Hematopoietic multipotent progenitor cell treated with erythropoietin and hydrocortisone succinate and interleukin-3 and kit ligand, for 17 days (in vitro differentiated cells): Measurements from ENCODE around the gene RASGEF1C.
A peak's percentile ranks its signal among the peaks of the same experiment; 100 is the strongest.
"Not testable (repeated sequence)": the region's sequence is repeated elsewhere in the genome, so short reads cannot be mapped to it uniquely, and the experiment has no call there.

Experiments
- DNase-seq: peaks from one replicate; pipeline ENCODE4 v3.0.0-alpha.2; 2015; ENCODE audit warnings: low spot score

RASGEF1C gene

GRCh38 chr5:180210961-180211760, 2.1 kb upstream of the RASGEF1C start:
- DNase-seq, result no peak

- not testable (repeated sequence) for DNase-seq
These were observed 1.1 kb upstream of the RASGEF1C start for GRCh38 chr5:180210077-180210476.

GRCh38 chr5:180208435-180209081, 453 bp downstream of the RASGEF1C start:
- no peak for DNase-seq

- DNase-seq, result no peak
These were observed 975 bp downstream of the RASGEF1C start for GRCh38 chr5:180208038-180208434.

- DNase-seq, result no peak
These were observed 1.4 kb downstream of the RASGEF1C start for GRCh38 chr5:180207593-180207992.

GRCh38 chr5:180206993-180207392, 2.0 kb downstream of the RASGEF1C start:
- DNase-seq, result no peak

- no peak for DNase-seq
These were observed 3.1 kb downstream of the RASGEF1C start for GRCh38 chr5:180205916-180206315.

- DNase-seq, result no peak
These were observed 4.7 kb downstream of the RASGEF1C start for GRCh38 chr5:180204276-180204819.

- DNase-seq, result no peak
These were observed 6.0 kb downstream of the RASGEF1C start for GRCh38 chr5:180202939-180203573.

- peak; percentile 36 for DNase-seq
These were observed 7.7 kb downstream of the RASGEF1C start for GRCh38 chr5:180201051-180201987.

- no peak for DNase-seq
These were observed 9.6 kb downstream of the RASGEF1C start for GRCh38 chr5:180199390-180199789.

GRCh38 chr5:180198208-180198607, 10.8 kb downstream of the RASGEF1C start:
- no peak for DNase-seq

GRCh38 chr5:180197016-180197702, 11.9 kb downstream of the RASGEF1C start:
- DNase-seq, result no peak

GRCh38 chr5:180194410-180195345, 14.3 kb downstream of the RASGEF1C start:
- DNase-seq, result no peak

- no peak for DNase-seq
These were observed 15.1 kb downstream of the RASGEF1C start for GRCh38 chr5:180193749-180194375.

- no peak for DNase-seq
These were observed 17.3 kb downstream of the RASGEF1C start for GRCh38 chr5:180191716-180192115.

GRCh38 chr5:180187767-180188166, 21.2 kb downstream of the RASGEF1C start:
- no peak for DNase-seq

- DNase-seq, result no peak
These were observed 28.2 kb downstream of the RASGEF1C start for GRCh38 chr5:180180846-180181245.

- DNase-seq, result no peak
These were observed 28.6 kb downstream of the RASGEF1C start for GRCh38 chr5:180180421-180180820.
